NCI-H510A treated with DMSO at 0.1 percent for 48 hours (cell line): ENCODE results near the gene PABPC1L2A.
"Not testable (repeated sequence)": the region's sequence is repeated elsewhere in the genome, so short reads cannot be mapped to it uniquely, and the experiment has no call there.

Experiments used
- DNase-seq: peaks from one replicate; lab custom pipeline; 2025; lab: John Stamatoyannopoulos, UW

Gene PABPC1L2A

DNA sequence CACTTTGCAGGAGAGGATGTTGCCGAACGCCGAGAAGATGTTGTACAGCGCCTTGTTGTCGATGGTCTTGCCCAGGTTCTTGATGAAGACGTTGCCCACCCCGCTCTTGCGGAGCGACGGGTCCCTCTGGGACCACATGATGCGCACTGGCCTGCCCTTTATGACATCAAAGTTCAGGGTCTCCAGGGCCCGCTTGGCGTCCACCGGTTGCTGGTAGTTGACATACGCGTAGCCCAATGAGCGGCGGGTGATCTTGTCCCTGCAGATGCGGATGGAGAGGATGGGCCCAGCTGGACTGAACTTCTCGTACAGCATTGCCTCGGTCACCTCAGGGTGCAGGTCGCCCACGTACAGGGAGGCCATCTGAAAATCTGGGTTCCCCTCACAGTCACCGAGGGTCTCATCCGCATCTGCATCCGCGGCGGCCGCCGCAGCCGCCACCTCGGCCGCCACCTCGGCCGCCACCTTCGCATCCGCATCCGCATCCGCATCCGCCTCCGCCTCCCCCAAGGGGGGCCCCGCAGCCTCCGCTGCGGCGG is at the start of gene PABPC1L2A:
PABPC1L2A (minus strand) TSS at position 489 of the 539 bp plus-strand sequence; CDS start at position 363, 126 bp downstream.
- DNase-seq, result not testable (repeated sequence)

DNA sequence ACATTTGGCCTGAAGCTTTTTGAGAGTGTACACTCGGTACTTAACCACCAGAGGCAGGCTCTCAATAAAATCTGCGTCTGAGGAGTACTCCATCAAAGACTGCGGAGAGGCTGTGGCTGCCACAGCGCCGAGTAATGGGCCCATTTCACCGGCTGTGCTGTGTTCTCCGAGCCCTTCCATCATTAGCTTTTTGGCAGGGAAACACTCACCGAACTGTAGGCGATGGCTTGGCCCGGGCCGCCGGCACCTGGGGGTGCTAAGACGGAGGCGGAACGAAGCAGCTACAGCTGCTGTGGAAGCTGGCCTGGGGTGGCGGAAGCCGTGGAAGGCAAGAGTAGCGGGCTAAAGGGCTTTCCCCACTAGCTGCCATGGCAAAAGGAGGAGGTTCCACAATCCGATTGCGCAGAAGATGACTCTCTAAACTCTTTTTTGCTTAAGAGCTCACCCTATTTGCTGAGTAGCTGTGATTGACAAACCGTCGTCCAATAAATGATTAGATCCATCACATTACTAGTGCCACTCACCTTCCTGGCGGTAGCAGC is 48.5 kb upstream of the PABPC1L2A start:
- DNase-seq, result peak; percentile 51

DNA sequence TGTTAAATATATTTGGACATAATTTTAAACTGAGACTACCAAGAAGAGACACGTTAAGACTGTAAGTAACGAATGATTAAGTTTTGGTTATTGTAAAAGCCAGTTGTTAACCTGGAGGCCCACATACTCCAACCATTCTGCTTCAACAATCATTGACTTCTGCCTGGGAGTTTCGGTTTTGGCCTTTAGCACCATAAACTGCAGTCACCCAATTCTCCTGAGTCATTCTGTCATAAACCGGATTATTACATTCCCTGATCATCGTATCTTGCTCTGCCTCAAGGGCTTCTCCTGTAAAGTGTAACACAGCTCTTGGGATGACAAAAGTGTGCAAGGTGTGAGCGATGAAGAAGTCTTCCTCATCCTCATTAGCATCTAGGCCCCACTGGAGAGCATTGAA is 46.9 kb upstream of the PABPC1L2A start:
- DNase-seq, result no peak

DNA sequence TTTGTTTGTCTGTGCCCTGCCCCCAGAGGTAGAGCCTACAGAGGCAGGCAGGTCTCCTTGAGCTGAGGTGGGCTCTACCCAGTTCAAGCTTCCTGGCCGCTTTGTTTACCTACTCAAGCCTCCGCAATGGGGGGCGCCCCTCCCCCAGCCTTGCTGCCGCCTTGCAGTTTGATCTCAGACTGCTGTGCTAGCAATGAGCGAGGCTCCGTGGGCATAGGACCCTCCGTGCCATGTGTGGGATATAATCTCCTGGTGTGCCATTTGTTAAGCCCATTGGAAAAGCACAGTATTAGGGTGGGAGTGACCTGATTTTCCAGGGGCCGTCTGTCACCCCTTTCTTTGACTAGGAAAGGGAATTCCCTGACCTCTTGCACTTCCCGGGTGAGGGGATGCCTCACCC is 20.2 kb upstream of the PABPC1L2A start:
- DNase-seq, result not testable (repeated sequence)

DNA sequence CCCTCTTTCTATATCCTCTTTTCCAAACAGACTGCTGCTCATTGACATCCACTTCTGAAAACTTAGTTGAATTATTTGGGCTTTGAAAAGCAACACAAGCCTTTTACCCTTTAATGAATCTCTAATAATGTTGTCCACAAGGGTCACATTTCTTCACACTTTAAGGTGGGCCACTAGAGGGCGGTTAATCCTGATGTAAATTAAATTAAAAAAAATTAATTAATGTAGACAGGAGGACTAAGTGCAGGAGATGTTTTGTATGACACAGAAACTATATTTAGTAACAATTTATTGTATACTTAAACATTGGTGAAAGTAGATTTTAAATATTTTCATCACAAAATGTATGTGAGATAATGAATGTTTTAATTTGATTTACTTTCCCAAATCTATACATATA is 7.5 kb upstream of the PABPC1L2A start:
- DNase-seq, result not testable (repeated sequence)

DNA sequence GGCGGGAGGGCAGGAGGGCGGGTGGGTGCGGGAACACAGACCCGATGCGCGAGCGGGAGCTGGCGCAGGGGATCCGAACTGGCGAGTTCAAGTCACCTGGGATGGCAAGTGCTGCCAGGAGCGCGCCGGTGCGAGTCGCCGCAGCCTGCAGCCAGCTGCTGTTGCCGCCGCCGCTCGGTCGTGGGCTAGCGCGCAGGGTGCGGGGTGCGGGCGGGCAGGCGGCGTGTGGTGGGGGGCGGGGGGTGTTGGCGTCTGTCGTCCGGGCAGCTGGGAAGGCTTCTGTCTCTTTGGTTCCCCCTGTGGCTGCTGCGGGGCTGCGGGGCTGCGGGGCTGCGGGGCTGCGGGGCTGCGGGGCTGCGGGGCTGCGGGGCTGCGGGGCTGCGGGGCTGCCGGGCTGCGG is 572 bp upstream of the PABPC1L2A start:
- DNase-seq, result not testable (repeated sequence)

DNA sequence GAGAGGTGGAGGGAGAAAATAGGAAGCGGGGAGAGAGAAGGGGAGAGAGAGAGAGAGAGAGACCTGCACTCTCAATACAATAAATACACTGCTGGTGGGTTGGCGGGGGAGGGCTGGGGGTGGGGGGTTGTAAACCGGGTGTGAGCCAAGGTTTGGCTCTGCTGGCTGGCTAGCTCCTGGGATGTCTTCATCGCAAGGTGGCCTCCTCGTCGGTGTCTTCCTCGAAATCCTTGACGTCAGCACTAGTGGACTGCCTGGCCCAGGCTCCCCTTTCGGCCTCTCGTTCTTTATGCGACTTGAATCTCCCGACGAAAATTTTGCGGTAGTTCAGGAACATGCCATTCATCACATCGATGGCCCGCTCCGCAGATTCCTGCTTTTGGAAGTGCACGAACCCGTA is 715 bp downstream of the PABPC1L2A start:
- not testable (repeated sequence) for DNase-seq

DNA sequence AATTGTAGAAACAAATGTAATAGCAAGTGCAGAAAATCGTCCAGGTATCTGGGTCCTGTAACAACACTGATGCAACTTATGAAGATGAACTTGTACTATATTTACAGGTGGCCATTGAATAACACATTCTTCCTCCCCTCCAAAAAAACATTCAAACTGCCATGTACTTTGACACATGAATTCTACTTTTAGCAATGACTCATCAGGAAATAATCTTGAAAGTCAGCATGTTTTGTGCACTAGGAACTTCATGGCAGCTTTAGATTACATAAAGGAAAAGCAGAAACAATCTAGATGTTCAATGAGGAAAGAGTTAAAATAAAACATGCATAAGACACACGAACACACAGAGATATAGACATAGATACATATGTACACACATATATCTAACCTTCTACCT is 2.5 kb downstream of the PABPC1L2A start:
- DNase-seq, result no peak

DNA sequence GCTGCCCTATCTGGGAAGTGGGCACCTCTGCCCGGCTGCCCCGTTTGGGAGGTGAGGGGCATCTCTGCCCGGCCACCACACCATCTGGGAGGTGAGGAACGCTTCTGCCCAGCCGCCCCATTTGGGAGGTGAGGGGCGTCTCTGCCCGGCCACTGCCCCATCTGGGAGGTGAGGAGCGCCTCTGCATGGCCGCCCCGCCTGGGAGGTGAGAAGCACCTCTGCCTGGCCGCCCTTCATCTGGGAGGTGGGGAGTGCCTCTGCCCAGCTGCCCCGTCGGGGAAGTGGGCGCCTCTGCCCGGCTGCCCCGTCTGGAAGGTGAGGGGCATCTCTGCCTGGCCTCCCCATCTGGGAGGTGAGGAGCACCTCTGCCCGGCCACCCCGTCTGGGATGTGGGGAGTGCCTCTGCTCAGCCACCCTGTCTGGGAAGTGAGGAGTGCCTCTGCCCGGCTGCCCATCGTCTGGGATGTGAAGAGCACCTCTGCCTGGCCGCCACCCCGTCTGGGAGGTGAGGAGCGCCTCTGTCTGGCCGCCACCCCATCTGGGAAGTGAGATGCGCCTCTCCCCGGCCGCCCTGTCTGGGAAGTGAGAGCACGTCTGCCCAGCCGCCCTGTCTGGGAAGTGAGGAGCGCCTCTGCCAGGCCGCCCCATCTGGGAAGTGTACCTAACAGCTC is 9.8 kb downstream of the PABPC1L2A start:
- no peak for DNase-seq

DNA sequence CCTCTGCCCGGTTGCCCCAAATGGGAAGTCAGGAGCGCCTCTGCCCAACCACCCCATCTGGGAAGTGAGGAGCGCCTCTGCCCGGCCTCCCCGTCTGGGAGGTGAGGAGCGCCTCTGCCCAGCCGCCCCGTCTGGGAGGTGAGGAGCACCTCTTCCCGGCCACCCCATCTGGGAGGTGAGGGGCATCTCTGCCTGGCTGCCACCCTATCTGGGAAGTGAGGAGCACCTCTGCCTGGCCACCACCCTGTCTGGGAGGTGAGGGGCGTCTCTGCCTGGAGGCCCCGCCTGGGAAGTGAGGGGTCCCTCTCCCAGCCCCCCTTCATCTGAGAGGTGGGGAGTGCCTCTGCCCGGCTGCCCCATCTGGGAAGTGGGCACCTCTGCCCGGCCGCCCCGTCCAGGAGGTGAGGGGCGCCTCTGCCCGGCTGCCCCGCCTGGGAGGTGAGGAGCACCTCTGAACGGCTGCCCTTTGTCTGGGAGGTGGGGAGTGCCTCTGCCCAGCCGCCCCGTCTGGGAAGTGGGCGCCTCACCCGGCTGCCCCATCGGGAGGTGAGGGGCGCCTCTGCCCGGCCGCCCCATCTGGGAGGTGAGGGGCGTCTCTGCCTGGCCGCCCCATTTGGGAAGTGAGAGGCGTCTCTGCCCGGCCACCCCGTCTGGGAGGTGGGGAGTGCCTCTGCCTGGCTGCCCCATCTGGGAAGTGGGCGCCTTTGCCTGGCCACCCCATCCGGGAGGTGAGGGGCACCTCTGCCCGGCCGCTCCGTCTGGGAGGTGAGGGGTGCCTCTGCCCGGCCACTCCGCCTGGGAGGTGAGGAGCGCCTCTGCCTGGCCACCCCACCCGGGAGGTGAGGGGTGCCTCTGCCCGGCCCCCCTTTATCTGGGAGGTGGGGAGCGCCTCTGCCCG is 10.6 kb downstream of the PABPC1L2A start:
- no peak for DNase-seq

DNA sequence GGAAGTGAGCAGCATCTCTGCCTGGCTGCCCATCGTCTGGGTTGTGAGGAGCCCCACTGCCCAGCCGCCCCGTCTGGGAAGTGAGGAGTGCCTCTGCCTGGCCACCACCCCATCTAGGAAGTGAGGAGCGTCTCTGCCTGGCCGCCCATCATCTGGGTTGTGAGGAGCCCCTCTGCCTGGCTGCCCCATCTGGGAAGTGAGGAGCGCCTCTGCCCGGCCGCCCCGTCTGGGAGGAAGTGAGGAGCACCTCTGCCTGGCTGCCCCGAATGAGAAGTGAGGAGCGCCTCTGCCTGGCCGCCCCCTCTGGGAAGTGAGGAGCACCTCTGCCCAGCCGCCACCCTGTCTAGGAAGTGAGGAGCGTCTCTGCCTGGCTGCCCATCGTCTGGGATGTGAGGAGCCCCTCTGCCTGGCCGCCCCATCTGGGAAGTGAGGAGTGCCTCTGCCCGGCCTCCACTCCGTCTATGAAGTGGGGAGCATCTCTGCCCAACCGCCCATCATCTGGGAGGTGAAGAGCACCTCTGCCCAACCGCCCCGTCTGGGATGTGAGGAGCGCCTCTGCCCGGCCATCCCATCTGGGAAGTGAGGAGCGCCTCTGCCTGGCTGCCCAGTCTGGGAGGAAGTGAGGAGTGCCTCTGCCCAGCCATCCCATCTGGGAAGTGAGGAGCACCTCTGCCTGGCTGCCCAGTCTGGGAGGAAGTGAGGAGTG is 11.4 kb downstream of the PABPC1L2A start:
- not testable (repeated sequence) for DNase-seq

DNA sequence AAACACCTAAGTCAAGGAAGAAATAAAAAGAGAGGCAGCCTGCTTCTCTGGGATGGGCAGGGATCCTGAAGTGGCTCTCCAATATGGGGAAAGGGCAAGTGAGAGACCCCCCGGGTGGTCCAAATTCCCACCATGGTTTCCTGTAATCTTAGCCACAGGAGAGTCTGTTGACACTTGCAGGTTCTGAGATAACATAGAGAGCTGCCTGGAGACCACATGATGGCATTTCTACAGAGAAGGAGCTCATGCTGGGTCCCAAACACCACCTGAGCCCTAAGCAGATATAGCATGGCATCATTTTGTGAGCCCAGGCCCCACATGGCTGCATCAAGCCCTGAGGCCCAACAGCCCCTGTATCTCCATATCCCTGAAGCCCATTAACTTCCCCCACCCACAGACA is 50.4 kb downstream of the PABPC1L2A start:
- no peak for DNase-seq
